Measurements from ENCODE around the gene SLC7A1.

- TF ChIP-seq, protein P1, sequence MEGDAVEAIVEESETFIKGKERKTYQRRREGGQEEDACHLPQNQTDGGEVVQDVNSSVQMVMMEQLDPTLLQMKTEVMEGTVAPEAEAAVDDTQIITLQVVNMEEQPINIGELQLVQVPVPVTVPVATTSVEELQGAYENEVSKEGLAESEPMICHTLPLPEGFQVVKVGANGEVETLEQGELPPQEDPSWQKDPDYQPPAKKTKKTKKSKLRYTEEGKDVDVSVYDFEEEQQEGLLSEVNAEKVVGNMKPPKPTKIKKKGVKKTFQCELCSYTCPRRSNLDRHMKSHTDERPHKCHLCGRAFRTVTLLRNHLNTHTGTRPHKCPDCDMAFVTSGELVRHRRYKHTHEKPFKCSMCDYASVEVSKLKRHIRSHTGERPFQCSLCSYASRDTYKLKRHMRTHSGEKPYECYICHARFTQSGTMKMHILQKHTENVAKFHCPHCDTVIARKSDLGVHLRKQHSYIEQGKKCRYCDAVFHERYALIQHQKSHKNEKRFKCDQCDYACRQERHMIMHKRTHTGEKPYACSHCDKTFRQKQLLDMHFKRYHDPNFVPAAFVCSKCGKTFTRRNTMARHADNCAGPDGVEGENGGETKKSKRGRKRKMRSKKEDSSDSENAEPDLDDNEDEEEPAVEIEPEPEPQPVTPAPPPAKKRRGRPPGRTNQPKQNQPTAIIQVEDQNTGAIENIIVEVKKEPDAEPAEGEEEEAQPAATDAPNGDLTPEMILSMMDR (IDR thresholded peaks at IDR 0.05; ENCODE audit: low read depth, low read length), result no peak
- no peak for TF ChIP-seq POLR2A (IDR thresholded peaks at IDR 0.05; ENCODE audit: extremely low read depth, insufficient read length)
Observed at GRCh38 chr13:29532116-29532515, 63.4 kb downstream of the SLC7A1 start.

Measured in NB4 (cell line).